OCI-LY7 (cell line): Measurements from ENCODE around the gene CCNB1IP1. TPM values are rescaled to one million over a fixed set of nuclear protein-coding genes. Genes with fewer than 3 reads are reported as not detected.

Experiments used
- BruUV-seq: library from RNA; stranded (reverse); fragments of 400-500 nt; replicated peaks from 2 replicates; lab custom pipeline; 2021; lab: Mats Ljungman, UMichigan
- CTCF ChIA-PET: fragments of 300-600 bp; sonication (Branson Sonifier 250); formaldehyde crosslinking; loops from one replicate; lab custom pipeline; 2022; ENCODE audit warnings: antibody characterized with exemption; ENCODE audit not compliant: unreplicated experiment; lab: Charles Lee
- POLR2A ChIA-PET: fragments of 300-600 bp; sonication (Branson Sonifier 250); formaldehyde crosslinking; loops from one replicate; lab custom pipeline; 2022; ENCODE audit warnings: antibody characterized with exemption; lab: Charles Lee
- DNase-seq: peaks from one replicate; pipeline ENCODE4 v3.0.0-alpha.2; 2015; ENCODE audit warnings: low spot score
- H2AFZ ChIP-seq: fragments of 200-600 bp; sonication (generic), shearing (Covaris generic); 2 replicates; pipeline ENCODE4 v1.6.1; 2014; ENCODE audit warnings: mild to moderate bottlenecking, antibody characterized with exemption, low read length, moderate library complexity
- H3K27ac ChIP-seq: fragments of 200-600 bp; sonication (generic); 2 replicates; pipeline ENCODE4 v1.5.1; 2014; ENCODE audit warnings: mixed run types, low read depth, mild to moderate bottlenecking, moderate library complexity, low read length, inconsistent platforms; ENCODE audit not compliant: poor library complexity, severe bottlenecking
- H3K36me3 ChIP-seq: fragments of 200-600 bp; sonication (generic); 2 replicates; pipeline ENCODE4 v1.6.1; 2014; ENCODE audit warnings: mild to moderate bottlenecking, antibody characterized with exemption, low read length, moderate library complexity, mixed read lengths; ENCODE audit not compliant: insufficient read depth
- H3K4me1 ChIP-seq: fragments of 200-600 bp; sonication (generic); 2 replicates; pipeline ENCODE4 v1.5.1; 2014; ENCODE audit warnings: mild to moderate bottlenecking, low read length; ENCODE audit not compliant: insufficient read depth, poor library complexity, severe bottlenecking
- H3K4me2 ChIP-seq: fragments of 200-600 bp; sonication (generic); 2 replicates; pipeline ENCODE4 v1.6.1; 2014; ENCODE audit warnings: mild to moderate bottlenecking, low read length
- H3K4me3 ChIP-seq: fragments of 200-600 bp; sonication (generic); 2 replicates; pipeline ENCODE4 v1.5.1; 2014; ENCODE audit warnings: mild to moderate bottlenecking, low read depth, low read length; ENCODE audit not compliant: poor library complexity, severe bottlenecking
- H3K79me2 ChIP-seq: fragments of 200-600 bp; sonication (generic); 2 replicates; pipeline ENCODE4 v1.6.1; 2016; ENCODE audit warnings: low read depth, mild to moderate bottlenecking, low read length, moderate library complexity, mixed read lengths; ENCODE audit not compliant: insufficient read depth
- H3K9me2 ChIP-seq: fragments of 200-600 bp; sonication (generic); 2 replicates; pipeline ENCODE4 v1.6.1; 2016; ENCODE audit warnings: mild to moderate bottlenecking, low read length, mixed read lengths; ENCODE audit not compliant: insufficient read depth
- H3K9me3 ChIP-seq: fragments of 200-600 bp; sonication (generic); 2 replicates; pipeline ENCODE4 v1.6.1; 2014; ENCODE audit warnings: mild to moderate bottlenecking, mixed run types, low read length, mixed read lengths
- H4K20me1 ChIP-seq: fragments of 200-600 bp; sonication (generic); 2 replicates; pipeline ENCODE4 v1.6.1; 2014; ENCODE audit warnings: mild to moderate bottlenecking, antibody characterized with exemption, low read length, moderate library complexity, mixed read lengths; ENCODE audit not compliant: insufficient read depth
- EZH2phosphoT487 ChIP-seq: fragments of 200-600 bp; sonication (generic); IDR thresholded peaks from 2 replicates; pipeline ENCODE4 v1.6.1; 2018; ENCODE audit warnings: low read depth, borderline replicate concordance, mild to moderate bottlenecking, mixed run types, antibody characterized with exemption, low read length, moderate library complexity, mixed read lengths
- intact Hi-C: fragments of 100-400 bp; cut with micrococcal nuclease; formaldehyde crosslinking; loops from one replicate; pipeline ENCODE4 v1.10.0; 2022; ENCODE audit not compliant: unreplicated experiment
- total RNA-seq, 2 experiments: library from RNA; depleted of rRNA in 1 of 2; stranded (reverse); fragments of >200 nt in 1 of 2; shearing (Covaris generic) in 1 of 2; gene quantifications; 2 replicates each; pipeline ENCODE4 v1.2.3, GENCODE V29; 2014 to 2022
- TF ChIP-seq, protein P1 (sequence below): fragments of 200-600 bp; sonication (generic); conservative IDR thresholded peaks from 2 replicates; pipeline ENCODE4 v1.5.1; 2014; ENCODE audit warnings: mild to moderate bottlenecking, antibody characterized with exemption, low read length, moderate library complexity, mixed read lengths

Gene CCNB1IP1
- total RNA-seq, 2 experiments from 2014 or later, result 46.5 to 58.5 TPM

DNA sequence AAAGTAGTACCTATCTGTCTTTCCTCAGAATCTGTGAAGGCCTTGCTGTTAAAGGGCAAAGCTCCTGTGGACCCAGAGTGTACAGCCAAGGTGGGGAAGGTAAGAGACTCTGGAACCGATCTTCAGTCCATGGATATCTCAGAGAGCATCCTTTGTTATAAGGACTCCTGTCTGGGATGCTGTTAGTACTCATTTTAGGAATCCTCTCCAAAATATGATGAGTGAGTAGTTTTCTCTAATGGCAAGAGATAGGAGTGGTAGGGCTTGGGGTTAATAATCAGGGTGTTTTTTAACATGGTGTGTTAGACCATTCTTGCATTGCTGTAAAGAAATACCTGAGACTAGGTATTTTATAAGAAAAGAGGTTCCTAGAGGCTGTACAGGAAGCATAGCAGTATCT lies 12.3 kb upstream of the CCNB1IP1 start:
- Histone ChIP-seq H3K9me2 (no peaks in the 10 kb centered on the region), H2AFZ (no peak overlapping the region), H3K4me1 (peaks cover 16% of the 10 kb centered on the region), H3K79me2 (peaks cover 16% of the 10 kb centered on the region), H3K36me3 (peaks cover 54% of the 10 kb centered on the region), H3K9me3 (no peaks in the 10 kb centered on the region), H3K27ac (no peak overlapping the region), H3K4me2 (no peak overlapping the region), H4K20me1 (no peaks in the 10 kb centered on the region), H3K4me3 (no peak overlapping the region)
- BruUV-seq, result no TSS peak
- DNase-seq, result no peak
- intact Hi-C loops, result no loop called here
- POLR2A ChIA-PET, result interaction anchor here (1.1 to 5.3 kb wide), 3 partner anchors 52 to 117 kb away, joined by 3 to 58 read pairs (median 4); partner anchors contain the start of gene PIP4P1
- CTCF ChIA-PET, result no interaction called here
- TF ChIP-seq, protein P1, sequence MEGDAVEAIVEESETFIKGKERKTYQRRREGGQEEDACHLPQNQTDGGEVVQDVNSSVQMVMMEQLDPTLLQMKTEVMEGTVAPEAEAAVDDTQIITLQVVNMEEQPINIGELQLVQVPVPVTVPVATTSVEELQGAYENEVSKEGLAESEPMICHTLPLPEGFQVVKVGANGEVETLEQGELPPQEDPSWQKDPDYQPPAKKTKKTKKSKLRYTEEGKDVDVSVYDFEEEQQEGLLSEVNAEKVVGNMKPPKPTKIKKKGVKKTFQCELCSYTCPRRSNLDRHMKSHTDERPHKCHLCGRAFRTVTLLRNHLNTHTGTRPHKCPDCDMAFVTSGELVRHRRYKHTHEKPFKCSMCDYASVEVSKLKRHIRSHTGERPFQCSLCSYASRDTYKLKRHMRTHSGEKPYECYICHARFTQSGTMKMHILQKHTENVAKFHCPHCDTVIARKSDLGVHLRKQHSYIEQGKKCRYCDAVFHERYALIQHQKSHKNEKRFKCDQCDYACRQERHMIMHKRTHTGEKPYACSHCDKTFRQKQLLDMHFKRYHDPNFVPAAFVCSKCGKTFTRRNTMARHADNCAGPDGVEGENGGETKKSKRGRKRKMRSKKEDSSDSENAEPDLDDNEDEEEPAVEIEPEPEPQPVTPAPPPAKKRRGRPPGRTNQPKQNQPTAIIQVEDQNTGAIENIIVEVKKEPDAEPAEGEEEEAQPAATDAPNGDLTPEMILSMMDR, result no peak
- TF ChIP-seq EZH2phosphoT487, result no peak

DNA sequence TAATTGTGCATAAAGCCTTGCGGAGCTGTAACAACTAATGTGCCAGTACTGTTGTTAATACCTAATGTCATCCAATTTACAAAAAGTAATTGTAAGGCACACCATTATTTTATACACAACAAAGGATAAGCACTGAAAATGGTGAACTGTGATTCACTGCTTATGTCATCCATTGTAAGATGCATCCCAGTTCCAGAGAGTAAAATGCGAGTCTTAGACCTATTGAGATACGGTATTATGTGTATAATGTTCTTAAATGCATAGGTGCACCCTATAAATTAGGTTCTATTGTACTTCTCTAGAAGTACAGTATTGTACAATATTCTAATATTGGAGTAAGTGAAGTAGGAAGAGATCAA lies 10.8 kb upstream of the CCNB1IP1 start:
- peak overlapping the region; percentile 91 for H3K27ac ChIP-seq
- ChIA-PET CTCF (interaction anchor here (0.6 to 1.7 kb wide), 4 partner anchors 11 to 266 kb away, joined by 3 to 11 read pairs (median 7); partner anchors contain the start of gene CCNB1IP1), POLR2A (interaction anchor here (0.8 to 5.3 kb wide), 14 partner anchors 11 to 126 kb away, joined by 3 to 76 read pairs (median 7); partner anchors contain the start of genes APEX1, CCNB1IP1, PIP4P1 and PNP)
- no peak for DNase-seq
- H3K9me3 ChIP-seq, result no peaks in the 10 kb centered on the region
- peak overlapping the region; percentile 81 for H3K4me3 ChIP-seq
- H4K20me1 ChIP-seq, result no peaks in the 10 kb centered on the region
- H3K4me1 ChIP-seq, result peaks cover 16% of the 10 kb centered on the region
- no peaks in the 10 kb centered on the region for H3K9me2 ChIP-seq
- BruUV-seq, result TSS peak; percentile 87
- H3K79me2 ChIP-seq, result peaks cover 16% of the 10 kb centered on the region
- H2AFZ ChIP-seq, result peak overlapping the region; percentile 87
- TF ChIP-seq, protein P1, result no peak; the same call in none of the 2 replicates
- no peak for TF ChIP-seq EZH2phosphoT487
- peak overlapping the region; percentile 74 for H3K4me2 ChIP-seq
- intact Hi-C loops, result loop anchor here (1.0 to 2.0 kb wide), 8 partner anchors 11 to 339 kb away; partner anchors contain the start of genes CCNB1IP1, OSGEP, PIP4P1 and PNP
- H3K36me3 ChIP-seq, result peaks cover 38% of the 10 kb centered on the region
